Thyroid gland (tissue), 4 donors: ENCODE measurements around the gene LDLRAD4. TPM values are rescaled to one million over a fixed set of nuclear protein-coding genes. Genes with fewer than 3 reads are reported as not detected.

Experiments
- DNase-seq, 2 donors: peaks; one replicate each; pipeline ENCODE4 v3.0.0-alpha.2; 2019
- H3K27ac ChIP-seq, 3 donors: fragments of 200-600 bp; sonication (generic); 1 replicate in 2 of 3; 2 replicates in 1 of 3; pipeline ENCODE4 v1.5.1; 2016 to 2019; ENCODE audit warnings: mild to moderate bottlenecking in 1 of 3, moderate library complexity in 1 of 3
- H3K27me3 ChIP-seq: fragments of 200-600 bp; sonication (generic); one replicate; pipeline ENCODE4 v1.5.1; 2019
- H3K36me3 ChIP-seq, 2 donors: fragments of 200-600 bp; sonication (generic); one replicate each; pipeline ENCODE4 v1.5.1; 2016 to 2019
- H3K4me1 ChIP-seq, 2 donors: fragments of 200-600 bp; sonication (generic); one replicate each; pipeline ENCODE4 v1.5.1; 2017 to 2019
- H3K4me3 ChIP-seq, 3 donors: fragments of 200-600 bp; sonication (generic); replicated peaks in 1 of 3; 1 replicate in 2 of 3; 2 replicates in 1 of 3; pipeline ENCODE4 v1.5.1; 2016; ENCODE audit warnings: mild to moderate bottlenecking in 1 of 3
- H3K9me3 ChIP-seq: fragments of 200-600 bp; sonication (generic); one replicate; pipeline ENCODE4 v1.5.1; 2017
- POLR2A ChIP-seq, 2 donors: fragments of 450-650 bp; IDR thresholded peaks; one replicate each; pipeline ENCODE4 v1.6.1; 2017; ENCODE audit warnings: antibody characterized with exemption in 2 of 2, mild to moderate bottlenecking in 2 of 2, moderate library complexity in 1 of 2
- WGBS, 2 donors: methylation state at CpG; one replicate each; pipeline ENCODE4 v1.1.5; 2017; 5-methylcytosine and 5-hydroxymethylcytosine counted together
- intact Hi-C: fragments of 100-400 bp; cut with DNase I; formaldehyde crosslinking; loops from one replicate; pipeline ENCODE4 v1.15.1; 2023
- total RNA-seq, 4 donors: library from RNA; depleted of rRNA; stranded (reverse); fragments of >200 nt; gene quantifications; one replicate each; pipeline ENCODE4 v1.2.3, GENCODE V29; 2016
- TF ChIP-seq, protein P1 (sequence below), 6 experiments: fragments of 200-600 bp in 3 of 6; fragments of 450-650 bp in 3 of 6; sonication (generic) in 3 of 6; IDR thresholded peaks; one replicate each; pipeline ENCODE4 v1.5.1; 2016 to 2019; ENCODE audit warnings: antibody characterized with exemption in 6 of 6, mild to moderate bottlenecking in 2 of 6, inconsistent platforms in 1 of 6, moderate library complexity in 1 of 6

The LDLRAD4 gene
- total RNA-seq, 4 donors from 2014 or later, result 23.7 to 35.7 (median 29.7) TPM

DNA sequence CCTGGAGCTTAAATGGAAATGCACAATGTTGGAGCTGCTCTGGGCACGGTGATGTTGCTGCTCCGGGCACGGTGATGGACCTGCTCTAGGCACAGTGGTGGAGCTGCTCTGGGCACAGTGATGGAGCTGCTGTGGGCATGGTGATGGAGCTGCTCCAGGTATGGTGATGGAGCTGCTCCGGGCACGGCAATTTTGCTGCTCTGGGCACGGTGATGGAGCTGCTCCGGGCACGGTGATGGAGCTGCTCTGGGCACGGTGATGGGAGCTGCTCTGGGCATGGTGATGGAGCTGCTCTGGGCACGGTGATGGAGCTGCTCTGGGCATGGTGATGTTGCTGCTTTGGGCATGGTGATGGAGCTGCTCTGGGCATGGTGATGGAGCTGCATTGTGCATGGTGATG is 79.7 kb downstream of the LDLRAD4 start:
- H3K9me3 ChIP-seq, result no peaks in the 10 kb centered on the region
- no peak for DNase-seq
- H3K36me3 ChIP-seq, result no peaks in the 10 kb centered on the region
- no peak for TF ChIP-seq POLR2A (IDR thresholded peaks at IDR 0.05)
- TF ChIP-seq, protein P1, sequence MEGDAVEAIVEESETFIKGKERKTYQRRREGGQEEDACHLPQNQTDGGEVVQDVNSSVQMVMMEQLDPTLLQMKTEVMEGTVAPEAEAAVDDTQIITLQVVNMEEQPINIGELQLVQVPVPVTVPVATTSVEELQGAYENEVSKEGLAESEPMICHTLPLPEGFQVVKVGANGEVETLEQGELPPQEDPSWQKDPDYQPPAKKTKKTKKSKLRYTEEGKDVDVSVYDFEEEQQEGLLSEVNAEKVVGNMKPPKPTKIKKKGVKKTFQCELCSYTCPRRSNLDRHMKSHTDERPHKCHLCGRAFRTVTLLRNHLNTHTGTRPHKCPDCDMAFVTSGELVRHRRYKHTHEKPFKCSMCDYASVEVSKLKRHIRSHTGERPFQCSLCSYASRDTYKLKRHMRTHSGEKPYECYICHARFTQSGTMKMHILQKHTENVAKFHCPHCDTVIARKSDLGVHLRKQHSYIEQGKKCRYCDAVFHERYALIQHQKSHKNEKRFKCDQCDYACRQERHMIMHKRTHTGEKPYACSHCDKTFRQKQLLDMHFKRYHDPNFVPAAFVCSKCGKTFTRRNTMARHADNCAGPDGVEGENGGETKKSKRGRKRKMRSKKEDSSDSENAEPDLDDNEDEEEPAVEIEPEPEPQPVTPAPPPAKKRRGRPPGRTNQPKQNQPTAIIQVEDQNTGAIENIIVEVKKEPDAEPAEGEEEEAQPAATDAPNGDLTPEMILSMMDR (IDR thresholded peaks at IDR 0.05), result no peak
- intact Hi-C loops, result no loop called here
- H3K27ac ChIP-seq, result no peak overlapping the region
- no peaks in the 10 kb centered on the region for H3K27me3 ChIP-seq
- no peaks in the 10 kb centered on the region for H3K4me1 ChIP-seq
- WGBS, 2 donors, result 88 to 90% methylated on average over 10 of the region's 10 CpGs
- no peak overlapping the region for H3K4me3 ChIP-seq

DNA sequence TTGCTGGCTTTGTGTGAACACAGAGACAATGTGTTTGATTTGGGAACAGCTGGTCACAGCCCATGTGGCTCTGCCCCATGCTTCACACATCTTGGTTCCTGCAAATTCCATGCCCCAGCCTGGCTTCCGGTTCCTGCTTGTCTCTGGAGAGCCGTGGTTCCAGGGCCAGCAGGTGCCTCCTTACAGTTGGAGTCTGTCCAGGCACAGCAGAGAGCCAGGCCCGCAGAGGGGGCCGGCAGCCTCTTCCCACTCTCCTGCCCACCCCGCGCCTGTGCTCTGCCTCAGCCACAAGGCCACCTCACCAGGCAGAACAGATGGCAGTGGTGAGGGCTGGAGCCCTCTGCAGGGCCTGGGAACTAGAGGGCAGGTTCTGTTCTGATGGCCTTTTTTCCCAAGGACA is 81.5 kb downstream of the LDLRAD4 start:
- no peak overlapping the region for H3K4me3 ChIP-seq
- intact Hi-C loops, result no loop called here
- no peak overlapping the region for H3K27ac ChIP-seq
- peak in 1 of 2 donors; percentile 18 for DNase-seq
- WGBS, 2 donors, result 55 to 59% methylated on average over 4 to 6 of the region's 6 CpGs
- no peaks in the 10 kb centered on the region for H3K9me3 ChIP-seq
- no peaks in the 10 kb centered on the region for H3K36me3 ChIP-seq
- TF ChIP-seq POLR2A (IDR thresholded peaks at IDR 0.05), result no peak
- TF ChIP-seq, protein P1 (IDR thresholded peaks at IDR 0.05), result no peak
- H3K4me1 ChIP-seq, result no peaks in the 10 kb centered on the region
- H3K27me3 ChIP-seq, result no peaks in the 10 kb centered on the region

DNA sequence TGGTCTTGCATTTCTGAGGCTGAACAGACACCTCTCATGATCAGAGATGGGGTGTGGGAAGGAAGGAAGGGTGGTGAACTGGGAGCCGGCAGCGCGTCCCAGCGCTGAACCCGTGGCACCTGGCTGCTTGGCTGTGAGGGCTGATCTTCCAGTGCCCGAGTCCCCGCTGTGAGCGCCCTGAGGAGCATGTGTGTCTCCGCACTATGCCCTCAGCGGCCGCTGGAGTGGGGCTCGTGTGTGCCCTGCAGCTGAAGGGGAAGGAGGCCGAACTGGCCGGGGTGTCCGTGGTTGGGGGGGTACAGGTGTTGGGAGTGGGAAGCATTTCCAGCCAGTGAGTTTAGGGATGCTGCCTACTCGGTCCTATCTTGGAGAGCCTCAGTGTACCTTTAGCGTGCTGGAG is 82.2 kb downstream of the LDLRAD4 start:
- Histone ChIP-seq H3K36me3 (no peaks in the 10 kb centered on the region), H3K9me3 (no peaks in the 10 kb centered on the region), H3K27ac (no peak overlapping the region), H3K4me3 (no peak overlapping the region), H3K27me3 (no peaks in the 10 kb centered on the region), H3K4me1 (no peaks in the 10 kb centered on the region)
- intact Hi-C loops, result no loop called here
- 93 to 95% methylated on average over 15 to 17 of the region's 17 CpGs for WGBS, 2 donors
- TF ChIP-seq, protein P1 (IDR thresholded peaks at IDR 0.05), result no peak
- no peak for TF ChIP-seq POLR2A (IDR thresholded peaks at IDR 0.05)
- no peak for DNase-seq

DNA sequence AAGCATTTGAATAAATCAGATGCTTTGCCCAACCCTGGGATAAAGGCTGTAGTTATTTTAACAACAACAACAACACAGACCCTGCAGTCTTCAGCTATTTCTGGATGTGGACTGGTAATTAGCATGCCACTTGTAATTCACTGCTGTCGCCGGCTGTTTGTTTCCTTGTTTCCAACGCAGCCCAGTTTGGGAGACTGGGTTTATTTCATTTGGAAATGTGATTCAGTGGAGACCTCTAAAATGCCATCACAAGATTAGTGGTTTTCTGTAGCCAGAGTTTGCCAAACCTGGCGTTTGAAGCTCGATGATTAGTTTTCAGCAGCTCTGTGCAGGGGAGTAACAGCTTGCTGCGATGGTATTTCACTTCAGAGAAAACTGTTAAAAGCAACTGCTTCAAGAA is 83.5 kb downstream of the LDLRAD4 start:
- intact Hi-C loops, result no loop called here
- H3K4me1 ChIP-seq, result no peaks in the 10 kb centered on the region
- no peak for DNase-seq
- 58 to 65% methylated on average over 6 of the region's 6 CpGs for WGBS, 2 donors
- H3K4me3 ChIP-seq, result no peak overlapping the region
- no peak overlapping the region for H3K27ac ChIP-seq
- H3K9me3 ChIP-seq, result no peaks in the 10 kb centered on the region
- TF ChIP-seq, protein P1 (IDR thresholded peaks at IDR 0.05), result no peak
- no peak for TF ChIP-seq POLR2A (IDR thresholded peaks at IDR 0.05)
- H3K36me3 ChIP-seq, result no peaks in the 10 kb centered on the region
- no peaks in the 10 kb centered on the region for H3K27me3 ChIP-seq

DNA sequence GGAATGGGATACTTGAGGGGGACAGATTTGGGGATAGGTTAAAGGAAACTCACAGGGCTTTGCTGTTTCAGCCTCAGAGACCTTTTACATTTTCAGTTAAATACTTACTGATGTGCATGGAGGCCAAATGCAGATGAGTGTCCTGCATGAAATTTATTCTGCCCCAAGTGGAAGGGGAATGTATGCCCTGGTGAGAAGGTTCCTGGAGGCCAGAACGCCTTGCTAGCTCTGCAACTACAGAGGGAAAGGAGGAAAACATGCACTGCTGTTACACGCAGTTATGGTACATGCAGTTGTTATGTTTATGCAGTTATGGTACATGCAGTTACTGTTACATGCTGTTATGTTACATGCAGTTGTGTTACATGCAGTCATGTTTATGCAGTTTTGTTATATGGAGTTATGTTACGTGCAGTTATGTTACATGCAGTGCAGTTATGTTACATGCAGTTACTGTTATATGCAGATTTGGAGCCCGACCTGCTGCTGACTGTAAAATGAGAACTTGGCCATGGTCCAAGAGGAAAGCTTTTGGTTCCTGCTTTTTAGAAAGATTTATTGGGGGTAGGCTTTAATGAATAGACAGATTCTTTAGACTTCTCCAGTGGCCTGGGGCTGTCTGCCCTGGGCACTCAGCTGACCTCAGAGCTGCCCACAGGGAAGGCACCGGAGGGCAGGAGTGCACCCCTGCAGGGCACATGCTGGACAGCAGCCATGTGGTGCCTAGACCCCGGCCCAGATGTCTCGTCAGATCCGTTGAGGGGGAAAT is 84.1 kb downstream of the LDLRAD4 start:
- no peak for DNase-seq
- intact Hi-C loops, result no loop called here
- Histone ChIP-seq H3K9me3 (no peaks in the 10 kb centered on the region), H3K36me3 (no peaks in the 10 kb centered on the region), H3K27ac (no peak overlapping the region), H3K4me3 (no peak overlapping the region), H3K4me1 (no peaks in the 10 kb centered on the region), H3K27me3 (no peaks in the 10 kb centered on the region)
- WGBS, 2 donors, result 66 to 79% methylated on average over 7 to 8 of the region's 8 CpGs
- TF ChIP-seq POLR2A (IDR thresholded peaks at IDR 0.05), result no peak
- TF ChIP-seq, protein P1 (IDR thresholded peaks at IDR 0.05), result no peak
